Erythroblast (primary cell): ENCODE results near the gene CLIC4.
"Not testable (repeated sequence)": the region's sequence is repeated elsewhere in the genome, so short reads cannot be mapped to it uniquely, and the experiment has no call there.

Experiments
- DNase-seq, 2 experiments: peaks; one replicate each; lab custom pipeline; 2025; lab: John Stamatoyannopoulos, UW
- GATA1 ChIP-seq: IDR thresholded peaks from 2 replicates; pipeline ENCODE4 v1.6.1; 2011; ENCODE audit warnings: low read depth, mild to moderate bottlenecking, control low read depth, low read length, moderate library complexity
- POLR2A ChIP-seq: IDR thresholded peaks from 2 replicates; pipeline ENCODE4 v1.6.1; 2011; ENCODE audit warnings: mild to moderate bottlenecking, low read length

Gene CLIC4

DNA sequence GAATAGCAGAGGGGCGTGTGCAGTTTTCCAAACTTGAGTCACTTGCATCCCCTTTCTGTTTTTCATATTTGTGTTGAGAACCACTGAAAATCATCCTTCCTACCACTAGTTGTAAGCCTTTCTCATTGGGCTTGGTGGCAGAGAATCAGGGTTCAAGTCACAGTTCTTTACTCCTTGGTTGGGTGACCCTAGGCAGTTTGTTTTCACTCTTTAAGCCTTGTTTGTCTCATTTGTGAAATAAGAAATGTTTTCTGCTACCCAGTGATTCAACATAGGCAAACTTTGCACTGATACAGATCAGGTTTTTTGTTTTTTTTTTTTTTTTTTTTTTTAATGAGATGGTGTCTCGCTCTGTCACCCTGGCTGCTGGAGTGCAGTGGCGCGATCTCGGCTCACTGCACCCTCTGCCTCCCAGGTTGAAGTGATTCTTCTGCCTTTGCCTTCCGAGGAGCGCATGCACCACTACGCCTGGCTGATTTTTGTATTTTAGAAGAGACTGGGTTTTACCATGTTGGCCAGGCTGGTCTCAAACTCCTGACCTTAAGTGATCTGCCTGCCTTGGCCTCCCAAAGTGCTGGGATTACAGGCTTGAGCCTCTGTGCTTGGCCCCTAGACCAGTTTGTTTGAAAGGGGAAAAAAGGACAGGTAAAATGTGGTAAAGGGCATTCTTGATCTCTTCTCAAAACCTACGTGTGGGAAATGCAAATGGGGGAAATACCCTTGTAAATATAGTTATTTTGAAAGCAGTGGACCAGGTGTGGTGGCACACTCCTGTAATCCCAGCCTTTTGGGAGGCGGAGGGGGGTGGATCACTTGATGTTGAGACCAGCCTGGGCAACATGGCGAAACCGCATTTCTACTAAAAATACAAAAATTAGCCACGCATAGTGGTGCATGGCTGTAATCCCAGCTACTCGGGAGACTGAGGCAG lies 3.2 kb downstream of the CLIC4 start:
- DNase-seq, result peak in 1 of 2 experiments; percentile 23

GRCh38 chr1:24749252-24749651 lies 4.0 kb downstream of the CLIC4 start:
- no peak for TF ChIP-seq POLR2A
- DNase-seq, result no peak

More for the DNA sequence above, 3.2 kb downstream of the CLIC4 start:
- TF ChIP-seq GATA1 (no peak), POLR2A (no peak)

DNA sequence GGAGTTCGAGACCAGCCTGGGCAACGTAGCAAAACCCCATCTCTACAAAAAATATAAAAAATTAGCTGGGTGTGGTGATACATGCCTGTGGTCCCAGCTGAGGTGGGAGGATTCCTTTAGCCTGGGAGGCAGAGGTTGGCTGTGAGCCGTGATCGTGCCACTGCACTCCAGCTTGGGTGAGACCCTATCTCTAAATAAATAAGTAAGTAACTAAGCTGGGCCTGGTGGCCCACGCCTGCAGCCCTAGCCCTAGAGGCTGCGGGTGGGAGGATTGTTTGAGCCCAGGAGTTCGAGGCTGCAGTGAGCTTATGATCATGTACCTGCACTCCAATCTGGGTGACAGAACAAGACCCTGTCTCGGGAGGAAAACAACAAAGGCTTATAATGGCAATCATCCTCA lies 4.6 kb downstream of the CLIC4 start:
- TF ChIP-seq GATA1 (no peak), POLR2A (no peak)
- DNase-seq, result no peak

DNA sequence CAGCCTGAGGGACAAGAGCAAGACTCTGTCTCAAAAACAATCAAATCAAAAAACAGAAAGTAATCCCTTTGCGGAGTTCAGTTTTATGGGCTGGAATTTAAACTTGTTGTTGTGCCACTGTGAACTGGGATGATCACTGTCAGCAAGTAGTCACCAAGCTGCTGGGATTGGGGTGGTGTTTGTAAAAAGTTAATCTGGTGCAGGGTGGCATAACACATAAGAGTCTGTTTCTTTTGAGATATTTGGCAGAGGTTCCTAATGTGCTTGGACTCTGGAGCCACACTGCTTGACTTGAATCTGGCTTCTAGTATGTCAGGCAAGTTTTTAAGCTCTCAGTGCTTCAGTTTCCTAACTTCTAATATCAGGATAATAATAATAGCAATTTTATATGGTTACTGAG lies 6.6 kb downstream of the CLIC4 start:
- TF ChIP-seq GATA1 (no peak), POLR2A (no peak)
- DNase-seq, result no peak

DNA sequence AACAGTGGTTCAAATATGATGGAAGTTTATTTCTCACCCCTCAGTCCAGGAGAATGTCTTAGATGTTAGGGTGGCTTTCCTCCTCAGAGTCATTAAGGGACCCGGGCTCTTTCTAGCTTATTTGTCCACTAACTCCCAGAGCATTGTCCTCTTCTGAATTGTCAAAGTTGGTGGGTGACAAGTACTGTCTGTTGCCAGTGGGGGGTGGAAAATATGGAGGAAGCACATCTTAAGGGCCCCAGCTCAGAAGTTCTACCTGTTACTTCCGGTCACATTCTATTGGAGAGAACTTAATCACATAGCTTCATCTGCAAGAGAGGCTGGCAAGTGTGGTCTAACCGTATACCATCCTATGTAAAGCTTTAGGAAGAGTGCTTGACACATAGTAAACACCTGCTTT lies 7.1 kb downstream of the CLIC4 start:
- TF ChIP-seq POLR2A, result no peak
- no peak for TF ChIP-seq GATA1
- no peak for DNase-seq

GRCh38 chr1:24754229-24754628 lies 9.0 kb downstream of the CLIC4 start:
- no peak for TF ChIP-seq POLR2A
- TF ChIP-seq GATA1, result no peak
- no peak for DNase-seq

GRCh38 chr1:24755323-24755722 lies 10.1 kb downstream of the CLIC4 start:
- DNase-seq, result not testable (repeated sequence)

DNA sequence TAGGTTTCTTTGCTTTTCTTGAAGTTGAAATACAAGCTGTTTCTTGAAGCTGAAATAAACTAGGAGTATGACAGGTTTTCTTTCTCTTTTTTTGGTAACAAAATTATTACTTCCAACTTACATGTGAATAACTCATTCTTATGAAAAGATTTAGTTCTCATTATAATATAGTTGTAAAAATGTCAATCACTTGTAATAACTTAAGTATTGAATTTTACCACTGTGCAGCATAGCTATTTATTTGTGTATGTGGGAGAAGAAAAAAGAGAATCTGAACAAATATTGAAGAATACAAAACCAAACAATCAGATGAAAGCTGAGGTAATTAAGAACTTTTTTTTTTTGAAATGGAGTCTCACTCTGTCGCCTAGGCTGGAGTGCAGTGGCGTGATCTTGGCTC lies 11.1 kb downstream of the CLIC4 start:
- TF ChIP-seq GATA1, result no peak
- DNase-seq, result no peak

- no peak for DNase-seq
Measured at GRCh38 chr1:24759492-24759891, 14.2 kb downstream of the CLIC4 start.

GRCh38 chr1:24761582-24761981 lies 16.3 kb downstream of the CLIC4 start:
- TF ChIP-seq POLR2A, result no peak
- no peak for TF ChIP-seq GATA1
- no peak for DNase-seq

More at GRCh38 chr1:24759492-24759891, 14.2 kb downstream of the CLIC4 start:
- TF ChIP-seq GATA1 (no peak), POLR2A (no peak)

GRCh38 chr1:24762133-24762676 lies 17.0 kb downstream of the CLIC4 start:
- TF ChIP-seq POLR2A, result no peak
- peak in 1 of 2 experiments; percentile 60 for DNase-seq

GRCh38 chr1:24763671-24764070 lies 18.4 kb downstream of the CLIC4 start:
- DNase-seq, result no peak
- no peak for TF ChIP-seq POLR2A
- no peak for TF ChIP-seq GATA1

- DNase-seq, result peak in 1 of 2 experiments; percentile 56
- TF ChIP-seq POLR2A (no peak), GATA1 (no peak)
Measured at GRCh38 chr1:24764439-24764838, 19.2 kb downstream of the CLIC4 start.

DNA sequence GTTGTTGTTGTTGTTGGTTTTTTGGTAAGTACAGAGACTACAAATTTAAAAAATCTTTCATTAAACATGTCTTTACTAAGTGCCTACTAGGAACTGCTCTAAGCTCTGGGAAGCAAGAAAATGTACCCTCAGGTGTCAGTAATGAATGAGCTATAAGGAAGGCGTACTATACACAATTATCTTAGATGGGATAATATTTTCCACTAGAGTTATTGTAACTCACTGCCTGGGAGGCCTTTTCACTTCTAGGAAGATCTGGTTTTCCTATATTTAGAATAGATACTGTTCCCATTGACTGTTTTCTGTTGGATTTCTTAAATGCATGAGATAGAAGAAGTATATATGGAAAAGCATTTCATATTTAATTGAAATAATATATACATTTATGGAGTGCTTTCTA lies 19.6 kb downstream of the CLIC4 start:
- TF ChIP-seq GATA1 (no peak), POLR2A (no peak)
- no peak for DNase-seq
